T-helper 2 cell treated with Interferon-gamma antibody and Interleukin-4, amounts not matched to agents 5 μg/mL and 100 μg/mL, for 36 hours (primary cell): Measurements from ENCODE around the gene ANP32A.

Experiments used
- DNase-seq: peaks from one replicate; pipeline ENCODE4 v3.0.0; 2021; ENCODE audit warnings: low spot score
- H3K27ac Mint-ChIP-seq: one replicate; pipeline ENCODE4 v1.8.0; 2021; ENCODE audit warnings: mild to moderate bottlenecking, mixed read lengths
- H3K27me3 Mint-ChIP-seq: one replicate; pipeline ENCODE4 v1.8.0; 2021; ENCODE audit warnings: low read depth, mixed read lengths
- H3K36me3 Mint-ChIP-seq: one replicate; pipeline ENCODE4 v1.8.0; 2021; ENCODE audit warnings: low read depth, mixed read lengths
- H3K4me1 Mint-ChIP-seq: one replicate; pipeline ENCODE4 v1.8.0; 2021; ENCODE audit warnings: low read depth, mixed read lengths
- H3K4me3 Mint-ChIP-seq: one replicate; pipeline ENCODE4 v1.8.0; 2022; ENCODE audit warnings: mild to moderate bottlenecking, moderate library complexity, mixed read lengths
- H3K9me3 Mint-ChIP-seq: one replicate; pipeline ENCODE4 v1.8.0; 2021; ENCODE audit warnings: mixed read lengths

The ANP32A gene

DNA sequence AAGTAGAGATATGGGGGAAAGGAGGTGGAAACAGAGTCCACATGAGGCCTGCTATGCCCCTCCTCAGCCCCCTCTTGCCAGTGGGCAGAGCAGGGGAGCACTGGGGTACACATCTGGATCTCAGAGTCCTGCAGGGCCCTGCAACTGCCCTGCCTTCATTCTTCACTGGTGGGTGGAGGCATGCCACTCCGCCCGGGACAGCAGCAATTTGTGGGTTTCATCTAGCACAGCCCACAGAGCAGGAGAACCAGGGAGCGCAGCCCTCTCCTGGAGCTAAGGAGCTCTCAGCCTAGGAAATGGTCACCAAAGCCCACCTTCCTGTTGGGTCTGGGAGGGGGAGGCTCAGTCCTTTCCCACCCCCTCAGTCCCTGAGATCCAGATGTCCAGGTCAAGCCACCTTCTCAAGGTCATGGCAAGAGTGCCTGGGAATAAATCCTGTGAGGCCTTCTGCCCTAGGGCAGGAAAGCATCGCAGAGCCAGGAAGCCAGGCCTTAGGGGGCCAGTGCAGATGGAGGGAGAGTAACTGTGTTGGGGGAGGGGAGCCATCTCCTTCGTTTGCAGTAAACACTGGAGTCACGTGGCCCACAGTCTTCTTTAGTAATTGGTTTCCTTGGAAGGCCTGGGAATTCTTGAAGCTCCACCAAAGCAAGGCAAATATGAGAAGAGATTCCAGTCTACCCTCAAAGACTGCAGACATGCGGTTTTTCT lies 31.0 kb downstream of the ANP32A start:
- DNase-seq = no peak
- Mint-ChIP-seq H3K27me3 (no peaks in the 10 kb centered on the region), H3K4me1 (peaks cover 58% of the 10 kb centered on the region)

DNA sequence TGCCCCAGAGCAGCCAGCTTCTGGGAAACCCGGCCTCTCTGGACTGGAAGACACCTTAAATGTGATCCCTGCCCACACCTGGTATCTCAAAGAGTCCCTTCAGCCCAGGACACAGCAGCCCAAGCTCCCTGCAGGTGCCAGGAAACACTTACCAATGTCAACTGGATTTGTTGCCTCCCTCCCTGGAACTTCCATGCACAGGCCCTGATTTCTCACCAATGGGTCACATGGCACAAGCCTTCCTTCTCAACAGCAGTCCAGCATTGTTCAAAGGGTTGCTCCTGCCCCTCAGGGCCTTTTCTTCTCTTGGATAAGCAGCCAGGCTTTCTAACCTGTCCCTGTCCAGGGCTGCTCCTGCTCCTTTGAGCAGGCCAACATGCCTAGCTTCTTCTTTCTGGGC lies 31.6 kb downstream of the ANP32A start:
- Mint-ChIP-seq H3K36me3 (peaks cover 41% of the 10 kb centered on the region), H3K27me3 (no peaks in the 10 kb centered on the region), H3K4me3 (no peak overlapping the region), H3K4me1 (peaks cover 53% of the 10 kb centered on the region), H3K27ac (no peak overlapping the region), H3K9me3 (no peaks in the 10 kb centered on the region)
- DNase-seq = no peak

More for the DNA sequence above, 31.0 kb downstream of the ANP32A start:
- Mint-ChIP-seq H3K4me3 (no peak overlapping the region), H3K36me3 (peaks cover 39% of the 10 kb centered on the region), H3K9me3 (no peaks in the 10 kb centered on the region), H3K27ac (peak overlapping the region; percentile 41)

GRCh38 chr15:68788264-68788624 lies 32.5 kb downstream of the ANP32A start:
- Mint-ChIP-seq H3K9me3 (no peaks in the 10 kb centered on the region), H3K27me3 (no peaks in the 10 kb centered on the region), H3K36me3 (peaks cover 48% of the 10 kb centered on the region), H3K4me1 (peaks cover 55% of the 10 kb centered on the region), H3K4me3 (no peak overlapping the region), H3K27ac (no peak overlapping the region)
- DNase-seq = no peak

DNA sequence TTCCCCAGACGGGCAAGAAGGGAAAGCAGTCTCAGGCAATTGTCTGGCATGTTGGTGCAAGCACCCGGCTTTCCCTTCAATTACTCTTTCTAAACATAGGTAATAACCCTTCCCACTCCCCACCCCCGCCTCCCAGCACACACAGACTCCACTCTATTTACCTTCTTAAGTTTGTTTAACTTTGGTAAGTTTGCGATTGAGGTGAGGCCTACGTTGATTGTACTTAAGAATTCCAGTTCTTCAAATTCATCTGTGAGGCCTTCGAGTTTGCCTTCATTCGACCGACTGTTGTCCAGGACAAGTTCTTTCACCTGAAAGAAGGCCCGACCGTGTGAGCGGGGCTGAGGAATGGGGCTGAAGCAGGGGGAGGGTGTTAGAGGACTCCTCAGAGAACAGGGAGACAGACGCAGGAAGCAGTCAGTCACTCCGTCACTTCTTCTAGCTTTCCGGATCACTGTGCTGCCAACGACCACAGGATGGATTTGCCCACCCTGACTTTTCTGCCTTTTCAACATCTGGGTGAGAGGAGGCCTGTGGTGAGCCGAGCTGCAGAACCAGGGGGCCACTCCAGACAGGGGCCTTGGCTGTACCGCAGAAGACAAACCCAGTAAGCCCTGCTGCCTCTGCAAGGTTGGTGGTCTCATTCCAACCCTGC lies 33.0 kb downstream of the ANP32A start:
- no peak for DNase-seq
- Mint-ChIP-seq H3K4me3 (no peak overlapping the region), H3K36me3 (peaks cover 48% of the 10 kb centered on the region), H3K4me1 (peaks cover 55% of the 10 kb centered on the region), H3K27me3 (no peaks in the 10 kb centered on the region), H3K27ac (no peak overlapping the region), H3K9me3 (no peaks in the 10 kb centered on the region)

DNA sequence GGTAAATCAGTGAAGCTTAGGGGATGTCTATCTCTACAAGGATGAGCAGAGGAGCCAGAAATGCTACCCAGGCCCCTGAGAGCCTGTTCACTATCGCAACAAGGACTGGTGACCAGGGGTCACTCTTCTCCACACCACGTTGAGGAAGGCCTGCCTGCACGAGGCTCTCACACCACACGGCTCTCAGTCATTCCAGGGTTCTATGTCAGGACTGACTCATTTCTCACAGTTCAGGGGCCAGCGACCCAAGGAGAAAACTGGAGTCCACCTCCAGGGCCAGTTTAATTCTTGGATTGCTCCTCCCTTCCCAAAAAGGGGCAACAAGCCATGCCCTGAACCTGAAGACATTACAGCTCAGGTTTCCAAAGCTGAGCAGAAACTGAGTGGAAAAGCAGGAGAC lies 33.9 kb downstream of the ANP32A start:
- Mint-ChIP-seq H3K9me3 (no peaks in the 10 kb centered on the region), H3K27ac (no peak overlapping the region), H3K4me3 (no peak overlapping the region), H3K4me1 (peaks cover 55% of the 10 kb centered on the region), H3K27me3 (no peaks in the 10 kb centered on the region), H3K36me3 (peaks cover 56% of the 10 kb centered on the region)
- DNase-seq = no peak

GRCh38 chr15:68785541-68785940 lies 35.2 kb downstream of the ANP32A start:
- peaks cover 44% of the 10 kb centered on the region for H3K4me1 Mint-ChIP-seq
- no peak overlapping the region for H3K4me3 Mint-ChIP-seq
- no peak for DNase-seq
- no peaks in the 10 kb centered on the region for H3K9me3 Mint-ChIP-seq
- H3K27ac Mint-ChIP-seq = peak overlapping the region; percentile 34
- no peaks in the 10 kb centered on the region for H3K27me3 Mint-ChIP-seq
- H3K36me3 Mint-ChIP-seq = peaks cover 57% of the 10 kb centered on the region

DNA sequence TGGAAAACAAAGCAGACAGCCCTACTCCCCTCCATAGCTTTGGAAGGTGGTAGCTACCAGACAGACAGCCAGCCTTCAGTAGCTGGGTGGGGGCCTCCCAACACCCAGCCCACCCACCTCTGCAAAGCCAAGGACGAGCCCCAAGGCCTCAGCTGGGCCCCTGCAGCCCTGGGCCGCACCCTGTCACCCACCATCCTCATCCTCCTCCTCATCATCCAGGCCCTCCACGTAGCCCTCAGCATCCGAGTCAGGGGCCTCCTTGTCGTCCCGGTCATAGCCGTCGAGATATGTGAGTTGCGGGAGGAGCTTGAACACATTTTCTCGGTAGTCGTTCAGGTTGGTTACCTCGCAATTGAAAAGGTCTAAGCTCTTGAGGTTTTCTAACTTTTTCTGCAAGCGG lies 36.5 kb downstream of the ANP32A start:
- Mint-ChIP-seq H3K4me1 (peaks cover 34% of the 10 kb centered on the region), H3K27me3 (no peaks in the 10 kb centered on the region), H3K4me3 (no peak overlapping the region), H3K27ac (no peak overlapping the region), H3K9me3 (no peaks in the 10 kb centered on the region), H3K36me3 (peaks cover 68% of the 10 kb centered on the region)
- DNase-seq = no peak

DNA sequence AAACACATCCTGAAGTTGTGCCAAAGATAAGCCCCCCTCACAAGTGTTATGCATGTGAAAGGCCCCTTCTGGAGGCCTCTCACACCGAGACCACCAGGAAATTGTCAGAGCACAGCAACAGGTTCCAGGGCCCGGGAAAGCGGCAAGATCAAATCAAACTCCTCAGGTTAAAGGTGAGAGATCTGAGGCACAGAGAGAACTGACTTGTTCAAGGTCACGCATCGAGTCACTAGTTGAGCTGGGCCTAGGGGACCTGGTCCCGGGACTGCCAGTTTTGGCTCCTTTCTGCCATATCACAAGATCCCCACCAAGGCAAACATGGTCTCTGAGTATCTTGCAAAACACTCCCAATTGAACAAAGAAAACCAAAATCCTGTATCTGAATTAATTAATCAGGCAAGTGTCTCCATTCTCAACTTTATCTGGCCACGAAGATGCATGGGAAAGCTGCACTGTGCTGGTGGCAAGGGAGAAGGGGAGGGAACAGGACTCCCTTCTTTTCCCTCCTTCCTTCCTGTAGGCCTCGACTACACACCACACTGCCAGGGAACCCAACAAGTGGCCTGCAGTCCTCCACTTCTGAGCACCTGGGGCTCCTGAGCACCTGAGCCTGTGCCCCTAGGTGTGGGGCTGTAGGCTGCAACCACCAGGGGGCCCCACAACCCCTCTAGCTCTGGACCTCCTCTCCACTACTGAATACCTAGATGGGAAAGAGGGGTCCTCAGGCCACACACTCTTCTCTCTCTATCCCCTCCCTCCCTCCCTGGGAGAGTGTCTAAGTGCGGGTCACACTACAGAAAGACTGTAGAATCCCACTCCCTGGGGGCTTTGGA lies 37.3 kb downstream of the ANP32A start:
- Mint-ChIP-seq H3K27me3 (no peaks in the 10 kb centered on the region), H3K9me3 (no peaks in the 10 kb centered on the region), H3K36me3 (peaks cover 71% of the 10 kb centered on the region), H3K27ac (peak overlapping the region; percentile 78), H3K4me3 (peak overlapping the region; percentile 45), H3K4me1 (peaks cover 33% of the 10 kb centered on the region)
- peak; percentile 17 for DNase-seq

DNA sequence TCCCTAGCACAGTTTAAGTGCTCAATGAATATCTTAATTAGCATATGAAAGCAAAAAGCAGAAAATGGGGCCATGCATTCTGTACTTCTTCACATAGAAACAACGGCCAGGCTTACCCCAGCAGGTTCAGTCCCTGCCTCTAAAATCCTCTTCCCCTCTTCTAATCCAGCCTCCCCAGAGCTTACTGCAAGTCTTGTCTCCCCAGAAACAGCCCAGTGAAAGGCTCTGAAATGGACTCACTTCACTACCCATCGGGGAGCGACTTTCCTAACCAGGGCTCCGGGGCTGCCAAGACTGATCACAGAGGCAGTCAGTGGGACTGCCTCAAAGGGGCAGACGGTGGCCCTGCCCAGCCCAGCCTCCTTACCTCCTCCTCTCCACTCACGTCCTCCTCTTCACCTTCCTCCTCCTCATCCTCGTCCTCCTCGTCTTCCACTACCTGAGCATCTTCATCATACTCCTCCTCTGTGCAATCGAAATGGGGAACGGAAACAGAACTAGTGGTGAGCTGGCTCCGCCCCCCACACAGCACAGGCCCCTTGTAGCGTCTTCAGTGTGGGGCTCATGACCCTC lies 38.0 kb downstream of the ANP32A start:
- Mint-ChIP-seq H3K27me3 (no peaks in the 10 kb centered on the region), H3K27ac (peak overlapping the region; percentile 78), H3K4me3 (peak overlapping the region; percentile 48), H3K4me1 (peaks cover 33% of the 10 kb centered on the region), H3K9me3 (no peaks in the 10 kb centered on the region), H3K36me3 (peaks cover 74% of the 10 kb centered on the region)
- DNase-seq = no peak

GRCh38 chr15:68781766-68782588 lies 38.7 kb downstream of the ANP32A start:
- H3K9me3 Mint-ChIP-seq = no peaks in the 10 kb centered on the region
- H3K27ac Mint-ChIP-seq = peak overlapping the region; percentile 77
- DNase-seq = peak; percentile 27
- H3K27me3 Mint-ChIP-seq = no peaks in the 10 kb centered on the region
- H3K4me3 Mint-ChIP-seq = peak overlapping the region; percentile 48
- H3K4me1 Mint-ChIP-seq = peaks cover 33% of the 10 kb centered on the region
- H3K36me3 Mint-ChIP-seq = peaks cover 78% of the 10 kb centered on the region

DNA sequence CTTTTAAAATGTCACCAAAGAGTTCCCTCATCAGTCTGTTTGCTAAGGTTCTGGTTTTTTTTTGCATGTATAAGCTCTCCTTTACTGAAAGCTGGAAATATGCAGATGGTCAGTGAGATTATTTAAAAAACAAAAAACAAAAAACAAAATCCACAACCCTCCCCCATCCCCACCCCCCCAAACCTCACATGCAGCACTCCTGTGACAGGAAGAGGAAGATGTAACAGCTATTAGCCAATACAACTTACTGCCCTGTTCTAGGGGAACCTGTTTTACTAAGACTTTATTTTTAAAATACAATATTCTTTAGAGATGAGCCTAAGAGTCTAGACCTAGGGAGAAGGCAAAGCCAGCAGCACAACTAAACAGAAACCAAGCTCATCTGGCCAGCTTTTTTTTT lies 39.5 kb downstream of the ANP32A start:
- no peak overlapping the region for H3K27ac Mint-ChIP-seq

DNA sequence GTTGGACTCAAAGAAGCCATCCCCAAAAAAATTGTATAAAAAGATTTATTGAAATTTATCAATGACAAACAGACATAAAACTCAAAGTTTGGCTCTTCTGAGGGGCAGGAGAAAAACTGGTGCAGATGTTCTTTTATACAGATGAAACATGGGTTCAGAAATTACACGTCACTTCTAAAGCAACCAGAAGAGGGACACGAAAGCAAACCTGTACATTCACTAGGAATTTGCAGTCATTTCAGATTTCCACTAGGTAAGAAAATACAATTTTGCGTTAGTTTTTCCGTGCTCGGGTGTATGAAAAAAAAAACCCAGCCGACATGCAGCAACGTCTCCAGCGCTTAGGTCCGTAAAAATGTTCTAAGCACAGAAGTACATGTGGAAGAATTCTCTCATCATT lies 41.8 kb downstream of the ANP32A start:
- H3K4me1 Mint-ChIP-seq = peaks cover 20% of the 10 kb centered on the region
- no peak overlapping the region for H3K4me3 Mint-ChIP-seq
- H3K27me3 Mint-ChIP-seq = no peaks in the 10 kb centered on the region
- H3K9me3 Mint-ChIP-seq = no peaks in the 10 kb centered on the region
- H3K27ac Mint-ChIP-seq = no peak overlapping the region
- no peak for DNase-seq
- peaks cover 53% of the 10 kb centered on the region for H3K36me3 Mint-ChIP-seq

More for the DNA sequence above, 39.5 kb downstream of the ANP32A start:
- H3K4me3 Mint-ChIP-seq = no peak overlapping the region
- DNase-seq = no peak
- H3K27me3 Mint-ChIP-seq = no peaks in the 10 kb centered on the region
- peaks cover 71% of the 10 kb centered on the region for H3K36me3 Mint-ChIP-seq
- H3K9me3 Mint-ChIP-seq = no peaks in the 10 kb centered on the region
- H3K4me1 Mint-ChIP-seq = peaks cover 30% of the 10 kb centered on the region

GRCh38 chr15:68776477-68777270 lies 44.0 kb downstream of the ANP32A start:
- H3K27ac Mint-ChIP-seq = no peak overlapping the region
- DNase-seq = no peak
- no peak overlapping the region for H3K4me3 Mint-ChIP-seq
- no peaks in the 10 kb centered on the region for H3K9me3 Mint-ChIP-seq
- H3K36me3 Mint-ChIP-seq = peaks cover 33% of the 10 kb centered on the region
- H3K4me1 Mint-ChIP-seq = peaks cover under 1% of the 10 kb centered on the region
- H3K27me3 Mint-ChIP-seq = no peaks in the 10 kb centered on the region
